SK-N-SH (cell line): ENCODE results near the gene PNMA6E.

Experiments used
- EP300 ChIP-seq, 2 experiments: IDR thresholded peaks; 2 replicates each; pipeline versions ENCODE4 v1.4.0 to v1.6.1; 2012; ENCODE audit warnings: borderline replicate concordance in 1 of 2, low read depth in 1 of 2, low read length in 1 of 2
- EZH2phosphoT487 ChIP-seq: fragments of 200-600 bp; sonication (generic); IDR thresholded peaks from 2 replicates; pipeline ENCODE4 v1.6.1; 2017; ENCODE audit warnings: low read depth, mixed run types, mild to moderate bottlenecking, antibody characterized with exemption, moderate library complexity, borderline replicate concordance
- FOXM1 ChIP-seq: IDR thresholded peaks from 2 replicates; pipeline ENCODE4 v1.4.0; 2012; ENCODE audit warnings: low read depth, mild to moderate bottlenecking
- GATA2 ChIP-seq: sonication (generic); formaldehyde crosslinking; IDR thresholded peaks from 2 replicates; pipeline ENCODE4 v1.5.0; 2020; ENCODE audit warnings: mild to moderate bottlenecking, missing genetic modification reagents
- IRF3 ChIP-seq: fragments of 150-350 bp; IDR thresholded peaks from 2 replicates; pipeline ENCODE4 v1.6.1; 2016; ENCODE audit warnings: mild to moderate bottlenecking, low read depth, low read length
- MEF2A ChIP-seq: IDR thresholded peaks from 2 replicates; pipeline ENCODE4 v1.4.0; 2012; ENCODE audit warnings: low read depth, borderline replicate concordance
- POLR2AphosphoS5 ChIP-seq: IDR thresholded peaks from 2 replicates; pipeline ENCODE4 v1.6.1; 2012; ENCODE audit warnings: low read depth, low read length
- REST ChIP-seq: IDR thresholded peaks from 2 replicates; pipeline ENCODE4 v1.6.1; 2012; ENCODE audit warnings: mild to moderate bottlenecking, low read depth, low read length, moderate library complexity
- SIN3A ChIP-seq: IDR thresholded peaks from 2 replicates; pipeline ENCODE4 v1.6.1; 2012; ENCODE audit warnings: low read depth, mild to moderate bottlenecking, low read length, moderate library complexity, borderline replicate concordance
- TF ChIP-seq, protein P1 (sequence below): fragments of 200-600 bp; sonication (generic); IDR thresholded peaks from 2 replicates; pipeline ENCODE4 v1.6.1; 2017; ENCODE audit warnings: antibody characterized with exemption, mild to moderate bottlenecking, moderate library complexity

GRCh38 chrX:153365670-153366069 lies 35.5 kb downstream of the PNMA6E start:
- no peak for TF ChIP-seq REST
- TF ChIP-seq, protein P1, sequence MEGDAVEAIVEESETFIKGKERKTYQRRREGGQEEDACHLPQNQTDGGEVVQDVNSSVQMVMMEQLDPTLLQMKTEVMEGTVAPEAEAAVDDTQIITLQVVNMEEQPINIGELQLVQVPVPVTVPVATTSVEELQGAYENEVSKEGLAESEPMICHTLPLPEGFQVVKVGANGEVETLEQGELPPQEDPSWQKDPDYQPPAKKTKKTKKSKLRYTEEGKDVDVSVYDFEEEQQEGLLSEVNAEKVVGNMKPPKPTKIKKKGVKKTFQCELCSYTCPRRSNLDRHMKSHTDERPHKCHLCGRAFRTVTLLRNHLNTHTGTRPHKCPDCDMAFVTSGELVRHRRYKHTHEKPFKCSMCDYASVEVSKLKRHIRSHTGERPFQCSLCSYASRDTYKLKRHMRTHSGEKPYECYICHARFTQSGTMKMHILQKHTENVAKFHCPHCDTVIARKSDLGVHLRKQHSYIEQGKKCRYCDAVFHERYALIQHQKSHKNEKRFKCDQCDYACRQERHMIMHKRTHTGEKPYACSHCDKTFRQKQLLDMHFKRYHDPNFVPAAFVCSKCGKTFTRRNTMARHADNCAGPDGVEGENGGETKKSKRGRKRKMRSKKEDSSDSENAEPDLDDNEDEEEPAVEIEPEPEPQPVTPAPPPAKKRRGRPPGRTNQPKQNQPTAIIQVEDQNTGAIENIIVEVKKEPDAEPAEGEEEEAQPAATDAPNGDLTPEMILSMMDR: no peak
- TF ChIP-seq SIN3A: no peak
- TF ChIP-seq GATA2 (CRISPR knock-in tag): no peak
- TF ChIP-seq EP300 (IDR thresholded peaks at IDR 0.05; ENCODE audit: borderline replicate concordance in 1 of 2, low read depth in 1 of 2, low read length in 1 of 2): no peak
- TF ChIP-seq EZH2phosphoT487: no peak
- TF ChIP-seq MEF2A: no peak
- TF ChIP-seq IRF3: no peak
- TF ChIP-seq FOXM1: no peak
- no peak for TF ChIP-seq POLR2AphosphoS5
